ENCODE results near the gene EPB41L2.

The EPB41L2 gene

DNA sequence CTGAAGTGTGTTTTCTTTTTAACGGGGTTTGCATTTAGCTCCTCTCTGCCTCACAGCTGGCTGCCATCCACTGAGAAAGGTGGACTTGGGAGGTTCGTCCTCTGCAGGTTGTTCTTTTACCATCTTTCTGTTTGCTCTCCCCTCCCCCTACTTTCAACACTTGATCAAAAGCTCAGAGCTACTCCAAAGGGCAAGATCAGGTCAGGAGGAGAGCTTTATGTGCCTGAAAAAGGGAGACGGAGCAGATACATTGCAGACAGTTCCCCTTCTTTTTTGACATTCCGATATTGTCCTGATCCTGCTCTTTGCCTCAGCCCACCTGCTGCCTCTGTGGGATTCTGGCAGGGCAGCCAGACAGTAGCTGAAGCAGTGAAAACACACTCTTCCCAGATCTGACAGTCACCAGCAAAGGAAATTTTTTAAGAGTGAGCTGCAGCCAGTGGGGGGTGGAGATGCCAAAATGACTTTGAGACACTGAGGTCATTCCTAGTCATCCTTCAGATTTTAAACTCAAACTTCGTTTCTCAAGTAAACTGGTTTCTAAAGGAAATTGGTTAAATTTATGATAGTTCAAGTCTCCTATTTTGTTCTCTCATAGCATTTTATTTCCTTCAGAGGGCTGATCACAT is 209.4 kb downstream of the EPB41L2 start:
- no peak for FAIRE-seq

DNA sequence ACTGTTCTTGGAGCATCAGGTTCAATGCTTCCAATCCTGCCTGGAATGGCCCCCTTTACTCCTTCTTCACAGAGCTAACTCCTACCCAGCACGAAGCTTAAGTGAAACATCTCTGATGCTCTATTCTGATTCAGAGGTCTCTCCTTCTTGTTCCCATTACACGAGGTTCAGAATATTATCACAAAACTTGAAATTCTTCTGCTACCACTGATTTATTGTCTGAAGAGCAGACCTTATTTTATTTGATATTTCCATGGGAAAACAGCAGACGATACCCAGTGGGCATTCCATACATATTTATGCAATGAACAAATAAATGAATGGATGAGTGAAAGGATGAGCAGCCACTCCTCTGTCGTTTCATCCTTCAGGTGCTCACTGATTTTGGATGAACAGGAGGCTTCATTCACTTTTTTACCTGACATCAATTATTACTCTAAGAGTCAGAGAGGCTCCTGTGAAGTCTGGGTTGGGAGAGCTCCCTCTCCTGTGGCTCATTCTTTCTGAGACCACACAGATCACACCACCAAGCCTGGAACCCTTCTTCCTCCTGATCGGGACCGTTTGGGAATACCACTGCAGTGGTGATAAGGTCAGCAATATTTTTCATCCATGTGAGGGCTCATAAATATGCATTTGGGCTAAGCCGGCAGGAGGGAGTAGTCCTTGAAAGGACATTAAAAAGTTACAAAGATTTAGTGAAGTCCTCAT is 210.0 kb downstream of the EPB41L2 start:
- FAIRE-seq: no peak

DNA sequence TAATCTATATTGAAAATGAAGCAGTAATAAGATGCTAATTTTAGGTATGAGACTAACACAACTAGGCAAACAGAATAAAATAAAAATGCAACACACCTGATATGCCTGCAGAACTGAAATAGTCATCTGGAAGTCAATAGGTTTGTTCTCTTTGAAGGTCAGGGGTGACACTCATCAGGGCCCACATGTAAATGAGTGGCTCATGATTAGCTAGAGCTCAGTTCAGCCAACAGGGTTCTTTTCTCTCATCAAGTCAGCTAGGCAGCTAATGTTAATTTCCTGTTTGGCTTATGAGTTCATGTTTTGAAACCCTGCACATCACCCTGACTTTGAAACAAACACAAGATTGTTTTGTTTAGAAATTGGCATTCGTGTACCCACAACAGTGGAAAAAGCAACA is 212.0 kb downstream of the EPB41L2 start:
- no peak for FAIRE-seq

DNA sequence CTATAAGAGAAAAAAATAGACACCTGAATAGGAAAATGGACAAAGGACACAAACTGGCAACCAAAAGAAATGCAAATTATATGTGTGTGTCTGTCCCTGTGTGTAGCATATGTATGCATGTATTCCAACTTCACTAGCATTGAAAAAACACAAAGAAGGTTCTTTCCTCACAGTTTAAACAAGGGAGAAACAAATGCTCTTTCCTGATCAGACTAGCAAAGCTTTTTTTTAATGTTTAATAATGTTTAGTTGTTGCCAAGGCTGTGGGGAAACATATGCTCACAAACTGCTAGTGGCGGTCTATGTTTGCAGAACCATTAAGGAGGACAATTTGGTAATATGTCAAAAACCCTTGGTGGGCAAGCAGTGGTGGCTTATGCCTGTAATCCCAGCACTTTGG is 213.5 kb downstream of the EPB41L2 start:
- no peak for FAIRE-seq

DNA sequence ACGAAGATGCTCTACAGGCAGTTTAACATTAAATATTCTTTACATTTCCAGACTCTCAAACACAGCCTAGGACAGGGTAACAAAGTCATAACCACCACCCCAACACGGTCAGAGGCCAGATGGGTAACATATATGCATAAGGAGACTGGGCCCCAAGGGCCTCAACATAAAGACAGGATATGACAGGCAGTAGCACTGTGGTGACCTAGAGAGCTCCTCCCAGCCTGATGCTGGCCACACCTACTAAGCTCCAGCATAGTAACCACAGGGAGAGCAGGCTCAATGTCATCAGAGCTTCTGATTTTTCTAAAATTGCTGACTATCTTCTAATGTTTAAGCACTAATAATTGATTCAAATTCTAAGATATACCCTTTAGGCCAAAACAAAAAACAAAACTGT is 214.1 kb downstream of the EPB41L2 start:
- FAIRE-seq: no peak

DNA sequence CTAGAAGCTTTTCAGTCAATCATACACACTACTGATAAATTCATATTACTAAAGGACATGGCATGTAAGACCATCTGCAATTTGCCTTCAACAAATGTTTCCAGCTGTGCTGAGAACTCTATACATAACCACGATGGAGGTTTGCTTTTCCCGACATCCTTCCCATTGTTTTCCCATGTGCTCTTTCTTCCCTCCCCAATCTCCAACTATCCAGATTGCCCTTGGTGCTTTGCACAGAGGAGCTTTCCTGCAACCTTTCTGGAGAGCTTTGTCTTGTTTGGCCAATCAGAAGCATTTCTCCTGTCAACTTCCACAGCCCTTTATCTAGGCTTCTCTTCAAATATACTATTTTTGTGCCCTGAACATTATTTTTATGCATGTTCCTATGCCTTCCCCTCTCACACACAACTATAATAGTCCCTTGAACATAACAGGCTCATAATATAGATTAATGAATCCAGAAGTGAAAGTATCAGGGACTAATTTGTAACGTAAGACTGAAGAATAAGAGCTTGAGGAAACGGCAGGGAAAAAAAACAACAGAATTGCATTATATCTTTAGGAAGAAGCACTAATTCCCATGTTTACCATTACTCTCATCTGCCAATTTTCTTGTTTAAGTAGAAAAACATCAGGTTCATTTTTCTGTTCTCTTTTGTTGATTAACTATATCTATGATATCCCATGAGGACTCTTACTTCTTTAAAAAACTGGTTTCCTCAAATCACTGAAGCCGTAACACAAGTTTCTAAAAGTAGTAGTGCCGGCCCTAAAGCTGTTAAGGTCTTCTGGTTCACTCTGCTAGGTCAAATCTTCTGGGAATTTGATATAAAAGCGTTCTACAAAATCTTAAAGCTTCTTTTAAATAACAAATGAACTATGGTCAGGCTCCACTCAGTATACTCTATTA is 215.8 kb downstream of the EPB41L2 start:
- FAIRE-seq: no peak

DNA sequence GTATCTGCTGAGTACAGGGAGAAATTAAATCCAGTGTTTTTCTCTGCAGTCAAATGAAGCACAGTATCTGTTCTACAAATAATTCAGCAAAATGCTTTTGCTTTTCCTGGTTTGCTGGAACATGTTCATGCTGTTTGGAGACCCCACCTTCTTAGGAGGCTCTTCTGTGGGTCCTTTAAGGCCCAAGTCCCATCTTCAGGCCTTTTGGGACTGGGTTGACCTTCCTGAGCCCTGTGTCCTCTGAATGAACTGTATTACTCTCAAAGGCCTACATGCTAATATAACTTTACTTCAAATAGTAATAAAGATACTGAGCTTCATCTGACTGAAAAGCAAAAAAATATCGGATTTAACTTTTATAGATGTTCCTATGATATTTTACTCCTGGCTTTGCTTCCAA is 216.5 kb downstream of the EPB41L2 start:
- no peak for FAIRE-seq

DNA sequence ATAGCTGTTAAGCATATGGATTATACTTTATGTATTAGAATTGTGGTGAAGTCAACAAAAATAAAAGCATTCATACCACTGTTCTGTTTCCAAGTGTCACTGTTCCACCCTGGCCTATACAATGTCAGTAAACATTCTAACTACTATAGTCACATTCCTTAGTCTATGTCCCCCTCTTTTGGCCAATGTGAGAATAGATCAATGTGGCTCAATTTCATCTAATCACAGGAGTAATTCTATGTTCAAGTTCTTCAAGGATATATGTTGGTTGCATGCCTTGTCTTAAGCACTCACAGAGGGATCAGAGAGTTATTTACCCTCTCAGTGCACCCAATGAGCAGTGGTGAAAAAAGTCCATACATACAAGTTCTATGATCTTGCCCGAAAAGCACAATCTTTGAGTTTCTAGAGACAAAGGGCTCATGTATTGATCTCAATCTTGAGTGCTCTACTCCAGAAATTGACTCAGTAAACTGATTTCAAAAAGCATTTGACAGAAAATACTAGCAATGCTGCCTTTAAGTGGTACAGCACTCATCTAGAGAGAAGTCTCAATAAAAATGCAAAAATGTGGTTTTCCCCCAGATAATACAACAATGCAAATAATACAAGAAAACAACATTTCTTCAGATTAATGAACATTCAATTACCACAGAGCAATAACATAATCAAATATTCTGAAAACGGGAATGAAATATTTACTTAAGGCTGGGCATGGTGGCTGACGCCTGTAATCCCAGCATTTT is 219.3 kb downstream of the EPB41L2 start:
- FAIRE-seq: peak; percentile 55

DNA sequence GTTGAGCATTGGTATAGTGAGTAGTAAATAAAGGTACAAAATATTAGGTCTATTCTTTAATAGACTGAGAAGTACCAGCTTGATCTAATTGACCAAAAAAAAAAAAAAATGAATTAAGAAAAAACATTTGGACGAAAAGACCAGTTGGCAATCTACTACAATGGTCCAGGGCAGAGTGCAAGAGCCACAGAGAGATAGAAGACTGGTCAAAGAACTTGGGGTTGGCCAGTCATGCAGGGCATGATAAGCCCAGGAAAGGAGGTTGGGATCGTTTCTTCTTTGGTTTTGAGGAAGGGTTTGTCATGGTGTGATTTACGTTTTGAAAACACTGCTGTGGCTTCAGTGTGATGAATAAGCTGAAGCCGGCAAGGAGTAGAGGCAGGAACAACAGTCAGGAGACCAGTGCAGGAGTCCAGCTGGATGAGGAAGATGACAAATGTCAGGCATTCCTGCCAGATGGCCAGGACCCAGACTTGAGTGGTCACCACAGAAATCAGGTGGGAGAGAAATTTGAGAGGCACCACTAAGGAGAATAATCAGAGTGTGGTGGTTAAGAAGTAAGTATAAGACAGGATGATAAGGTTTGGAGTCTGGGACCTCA is 221.8 kb downstream of the EPB41L2 start:
- no peak for FAIRE-seq

DNA sequence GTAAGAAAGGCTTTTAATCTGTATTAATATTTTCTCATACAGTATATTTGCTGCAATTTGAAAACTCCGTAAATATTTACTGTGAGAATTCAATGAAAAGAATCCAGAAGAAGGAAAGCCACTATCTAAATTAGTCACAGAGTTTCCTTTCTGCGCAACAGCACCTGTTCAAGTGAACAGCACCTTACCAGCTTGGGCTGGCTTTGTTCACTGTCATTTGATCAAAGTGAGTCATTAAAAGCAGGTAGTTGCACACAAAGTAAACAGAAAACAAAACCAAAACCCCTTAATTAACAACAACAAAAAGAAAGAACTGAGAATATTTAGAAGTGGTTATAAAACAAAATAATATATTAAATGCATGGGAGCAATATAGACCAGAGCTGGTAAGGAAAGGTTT is 223.0 kb downstream of the EPB41L2 start:
- FAIRE-seq: no peak

DNA sequence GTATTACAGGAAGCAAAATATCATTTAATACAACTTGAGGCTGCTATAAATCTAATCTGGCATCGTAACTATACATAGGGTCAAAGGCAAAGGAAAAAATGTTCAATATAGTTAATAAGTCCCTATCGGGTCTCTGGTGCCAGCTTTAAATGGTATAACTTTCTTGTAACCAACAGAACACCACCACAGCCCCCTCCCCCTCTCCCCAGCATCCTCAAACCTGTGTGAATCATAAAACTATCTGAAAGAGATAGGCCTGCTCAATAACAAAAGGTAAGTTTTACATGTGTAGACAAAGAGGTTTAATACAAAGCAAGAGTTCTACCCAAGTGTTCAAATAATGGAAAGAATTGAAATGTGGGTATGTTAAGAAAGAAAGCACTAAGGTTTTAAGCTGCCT is 223.7 kb downstream of the EPB41L2 start:
- no peak for FAIRE-seq

DNA sequence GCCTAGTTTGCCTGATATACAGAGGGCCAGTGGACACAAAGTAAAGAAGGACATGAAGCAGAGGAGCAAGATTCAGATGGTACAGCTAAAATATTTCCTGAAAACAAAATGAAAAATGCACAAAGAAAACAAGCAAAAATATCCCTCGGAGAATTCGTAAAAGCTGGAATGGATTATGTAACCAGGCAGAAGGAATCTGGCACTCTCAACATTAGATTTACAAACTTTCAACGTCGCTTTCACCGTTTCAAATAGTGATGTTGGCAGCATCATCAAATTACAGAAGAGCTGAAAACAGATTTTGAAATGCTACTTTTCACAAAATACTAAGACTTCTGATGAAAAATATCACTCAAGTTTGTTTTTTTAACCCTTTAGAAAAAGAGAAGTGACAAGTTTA is 224.1 kb downstream of the EPB41L2 start:
- no peak for FAIRE-seq

DNA sequence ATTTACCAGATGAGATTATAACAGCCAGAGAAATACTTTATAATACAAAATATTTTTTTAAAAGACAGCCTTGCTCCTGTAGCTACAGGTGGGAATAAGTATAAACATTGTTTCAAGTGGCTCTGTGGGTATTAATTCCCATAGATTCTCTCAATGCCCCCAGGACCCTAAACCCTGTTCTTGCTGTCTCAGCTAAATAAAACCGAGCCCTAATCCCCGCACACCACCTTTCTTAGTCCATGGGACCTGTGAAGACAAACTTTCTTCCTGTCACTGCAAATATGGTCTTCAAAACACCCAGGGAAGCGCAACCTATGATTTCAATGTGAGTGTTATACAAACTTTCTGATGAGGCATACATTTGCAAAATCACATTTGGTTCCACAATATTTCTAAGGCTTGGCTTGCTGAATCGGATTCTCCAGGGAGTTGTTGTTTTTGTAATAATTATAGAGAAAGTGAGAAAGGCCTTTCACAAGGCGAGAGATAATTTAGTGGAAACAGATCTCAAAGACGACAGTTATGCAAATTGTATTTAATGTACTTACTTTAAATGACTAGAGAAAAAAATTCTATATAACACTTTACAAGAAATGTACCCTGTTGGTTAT is 224.7 kb downstream of the EPB41L2 start:
- FAIRE-seq: no peak

DNA sequence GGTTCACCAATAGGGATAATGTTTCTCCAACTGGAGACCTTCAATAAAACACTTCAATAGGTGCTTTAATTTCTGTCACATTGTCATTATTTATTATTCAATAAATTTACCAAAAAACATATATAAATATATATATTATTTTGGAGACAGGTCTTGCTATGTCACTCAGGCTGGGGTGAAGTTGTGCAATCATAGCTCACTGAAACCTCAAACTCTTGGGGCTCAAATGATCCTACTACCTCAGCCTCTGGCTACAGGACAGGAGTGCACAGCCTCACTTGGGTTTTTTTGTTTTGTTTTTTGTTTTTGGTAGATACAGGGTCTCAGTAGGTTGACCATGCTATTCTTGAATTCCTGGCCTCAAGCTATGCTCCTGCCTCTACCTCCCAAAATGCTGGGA is 226.0 kb downstream of the EPB41L2 start:
- no peak for FAIRE-seq

DNA sequence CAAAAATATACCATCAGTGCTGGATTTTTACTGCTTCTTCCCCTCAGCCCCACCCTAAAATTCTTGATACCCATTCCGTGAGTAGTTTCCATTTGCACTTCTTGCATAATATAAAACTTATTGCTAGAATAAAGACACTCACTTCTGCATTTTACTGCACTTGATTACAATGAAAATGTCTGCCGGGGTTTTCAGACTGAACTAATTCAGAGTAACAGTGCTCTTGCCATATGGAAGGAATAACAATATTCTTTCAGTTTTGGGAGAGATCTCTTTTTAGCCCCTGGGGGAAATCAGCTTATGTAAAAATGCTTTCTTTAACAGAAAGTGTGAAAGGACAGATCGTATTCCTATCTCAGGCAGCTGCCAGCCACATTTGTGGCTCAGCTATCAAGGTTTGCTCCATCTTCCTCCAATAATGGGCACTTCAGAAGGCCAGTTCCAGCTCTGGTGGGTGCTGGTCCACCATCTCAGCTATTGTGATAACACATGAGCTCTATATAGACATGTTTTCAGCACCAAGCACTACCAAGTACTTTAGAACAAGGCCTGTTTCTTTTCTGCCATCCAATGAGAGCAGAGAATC is 226.9 kb downstream of the EPB41L2 start:
- FAIRE-seq: no peak

DNA sequence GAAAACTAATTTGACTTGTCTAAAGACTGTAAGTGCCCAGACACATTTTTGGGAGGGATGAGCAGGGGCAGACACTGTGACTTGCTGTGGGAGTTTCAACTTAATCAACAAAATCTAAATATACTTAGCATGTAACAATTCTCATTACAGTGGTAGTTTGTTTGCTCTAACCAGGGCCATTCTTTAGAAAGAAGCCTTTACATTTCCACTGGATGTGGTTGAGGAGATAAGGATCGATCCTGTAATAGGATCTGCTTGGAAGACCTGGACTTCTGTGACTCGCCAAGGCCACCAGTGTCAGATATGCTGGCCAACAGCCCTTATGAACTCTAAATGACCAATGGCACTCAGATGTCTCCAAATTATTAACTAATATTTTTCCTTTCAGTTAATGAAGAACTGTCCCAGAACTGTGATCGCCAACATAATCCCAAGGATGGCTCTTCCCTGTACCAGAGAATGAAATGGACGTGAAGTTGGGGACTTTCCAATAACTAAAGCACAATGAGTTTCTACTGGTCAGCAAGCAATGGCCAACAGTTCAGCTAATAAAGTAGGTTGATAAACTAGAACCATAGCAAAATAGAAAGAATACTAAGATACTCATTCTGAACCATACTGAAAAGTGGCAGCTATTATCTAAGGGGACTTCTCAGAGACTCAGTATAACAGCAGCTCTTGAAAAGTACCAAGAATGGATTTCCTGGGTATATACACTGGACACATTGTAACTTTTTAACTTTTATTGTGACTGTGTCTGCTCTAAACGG is 228.4 kb downstream of the EPB41L2 start:
- FAIRE-seq: no peak

DNA sequence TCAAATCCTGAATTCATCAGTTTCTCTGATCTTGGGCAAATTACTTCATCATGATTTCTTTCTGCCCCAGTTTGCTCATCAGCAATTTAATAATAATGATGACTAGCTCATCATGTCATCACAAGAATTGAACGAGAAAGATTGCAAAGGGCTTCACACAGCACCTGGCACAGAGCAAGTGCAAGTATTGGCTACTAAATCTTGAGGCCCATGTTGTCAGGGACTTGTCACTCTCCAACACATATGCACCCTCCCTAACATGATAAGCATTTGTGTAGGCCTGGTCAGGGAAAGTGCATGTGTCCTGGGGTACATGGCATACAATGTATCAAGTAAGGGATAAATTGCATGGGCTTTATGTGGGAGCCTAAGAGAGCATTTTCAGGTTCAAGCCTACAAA is 229.5 kb downstream of the EPB41L2 start:
- FAIRE-seq: no peak

DNA sequence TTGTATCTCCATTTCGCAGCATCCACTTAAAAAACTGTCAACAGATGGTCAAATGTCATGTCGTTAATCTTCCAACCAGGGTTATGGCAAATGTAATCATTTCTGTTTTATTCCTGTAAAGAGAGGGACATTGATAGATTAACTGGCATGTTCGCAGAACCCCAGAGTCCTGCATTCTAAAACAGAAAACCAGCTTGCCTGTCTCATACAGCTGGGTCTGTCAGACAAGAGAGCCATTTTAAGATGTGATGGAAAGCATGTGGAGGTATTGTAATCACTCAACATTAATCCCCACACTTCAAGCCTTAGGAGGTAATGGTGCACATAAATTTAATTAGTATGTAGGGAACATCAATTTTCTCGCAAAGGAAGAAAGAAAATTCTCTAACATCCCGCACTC is 231.4 kb downstream of the EPB41L2 start:
- FAIRE-seq: no peak

DNA sequence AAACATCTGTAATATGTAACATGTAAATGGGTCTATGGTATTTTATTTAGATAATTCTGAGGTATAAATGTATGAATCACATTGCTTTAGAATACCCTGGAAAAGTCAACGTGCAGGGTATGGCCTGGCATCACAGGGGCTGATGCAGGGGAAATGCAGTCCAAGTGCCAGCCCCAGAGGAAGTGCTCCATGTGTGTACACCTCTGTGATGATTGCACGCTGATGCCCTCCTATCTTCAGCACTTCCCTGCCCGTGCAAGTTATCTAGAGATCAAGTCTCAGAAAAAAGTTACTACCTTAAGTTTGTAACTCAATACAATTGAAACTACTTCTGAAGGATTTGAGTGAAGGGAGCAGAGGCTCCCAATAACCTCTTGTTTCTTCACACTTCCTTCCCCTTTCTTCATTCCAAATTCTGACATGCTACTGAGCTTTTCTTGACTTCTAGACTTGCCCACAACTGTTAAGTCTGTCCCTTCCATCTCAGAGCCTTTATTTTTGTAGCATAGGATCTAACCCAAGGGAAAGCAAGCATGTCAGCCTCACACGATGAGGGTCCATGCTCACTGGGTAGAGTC is 233.6 kb downstream of the EPB41L2 start:
- FAIRE-seq: no peak

DNA sequence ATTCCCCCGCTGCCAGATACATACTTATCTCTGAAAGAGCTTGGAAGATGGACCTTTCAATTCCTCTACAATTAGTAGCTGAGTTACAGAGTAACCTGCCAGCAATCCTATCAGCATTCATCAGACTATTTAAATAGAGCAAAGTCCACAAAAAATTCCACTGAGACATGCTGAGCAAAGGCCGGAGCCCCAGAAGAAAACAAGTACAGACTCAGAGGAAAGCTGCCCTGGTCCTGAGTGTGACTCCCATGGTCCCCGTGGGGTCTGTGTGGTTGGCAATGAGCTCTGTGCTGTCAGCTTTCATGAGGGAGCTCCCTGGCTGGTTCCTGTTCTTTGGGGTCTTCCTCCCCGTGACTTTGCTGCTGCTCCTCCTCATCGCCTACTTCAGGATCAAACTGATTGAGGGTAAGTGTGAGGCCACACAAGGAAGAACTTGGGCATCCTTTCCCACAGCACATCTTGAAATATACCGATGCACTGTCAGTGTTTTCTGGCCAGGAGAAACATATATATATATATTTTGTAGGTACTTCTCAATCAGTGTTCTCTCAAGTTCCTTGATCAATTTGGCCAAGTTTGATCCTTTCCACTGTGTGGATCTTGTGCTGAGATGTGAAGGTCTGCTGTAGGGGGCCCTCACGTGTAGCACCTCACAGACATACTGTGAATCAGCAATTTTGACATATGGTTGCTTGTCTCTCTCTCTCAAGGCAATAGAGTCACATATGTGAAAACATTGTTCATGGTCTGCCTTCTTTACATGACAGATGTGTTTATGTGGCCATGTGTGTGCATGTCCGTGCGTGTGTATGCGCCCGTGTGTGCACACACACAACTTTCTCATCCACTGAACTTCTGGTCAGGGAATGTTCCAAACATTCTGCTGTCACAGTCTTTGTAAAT is 235.5 kb downstream of the EPB41L2 start, which contains the start of gene SMLR1:
TSS of gene SMLR1 (plus strand) at position 160 of the 903 bp plus-strand sequence. CDS start at position 168, 8 bp downstream.
- no peak for FAIRE-seq

Data from G401.6 (cell line).